ENCODE data around the gene TAP2.
"Not testable (repeated sequence)": the region's sequence is repeated elsewhere in the genome, so short reads cannot be mapped to it uniquely, and the experiment has no call there.

Gene TAP2

GRCh38 chr6:32836873-32837272 lies 1.7 kb downstream of the TAP2 start:
- DNase-seq (ENCODE audit: low read depth in 3 of 3, low spot score in 1 of 3): no peak

- no peak for DNase-seq (ENCODE audit: low read depth in 3 of 3, low spot score in 1 of 3)
These were observed 3.2 kb downstream of the TAP2 start for GRCh38 chr6:32835167-32835893.

GRCh38 chr6:32833664-32834063 lies 4.9 kb downstream of the TAP2 start:
- DNase-seq (ENCODE audit: low read depth in 3 of 3, low spot score in 1 of 3): no peak

GRCh38 chr6:32832535-32832934 lies 6.0 kb downstream of the TAP2 start:
- no peak for DNase-seq (ENCODE audit: low read depth in 3 of 3, low spot score in 1 of 3)

- DNase-seq (ENCODE audit: low read depth in 3 of 3, low spot score in 1 of 3): no peak
These were observed 7.6 kb downstream of the TAP2 start for GRCh38 chr6:32830936-32831335.

- no peak for DNase-seq (ENCODE audit: low read depth in 3 of 3, low spot score in 1 of 3)
These were observed 8.5 kb downstream of the TAP2 start for GRCh38 chr6:32830017-32830416.

GRCh38 chr6:32829495-32829894 lies 9.0 kb downstream of the TAP2 start:
- no peak for DNase-seq (ENCODE audit: low read depth in 3 of 3, low spot score in 1 of 3)

- no peak for DNase-seq (ENCODE audit: low read depth in 3 of 3, low spot score in 1 of 3)
These were observed 11.5 kb downstream of the TAP2 start for GRCh38 chr6:32827025-32827424.

- DNase-seq (ENCODE audit: low read depth in 3 of 3, low spot score in 1 of 3): no peak
These were observed 12.6 kb downstream of the TAP2 start for GRCh38 chr6:32825966-32826365.

- DNase-seq (ENCODE audit: low read depth in 3 of 3, low spot score in 1 of 3): no peak
These were observed 18.8 kb downstream of the TAP2 start for GRCh38 chr6:32819729-32820128.

- DNase-seq (ENCODE audit: low read depth in 3 of 3, low spot score in 1 of 3): no peak
These were observed 19.7 kb downstream of the TAP2 start for GRCh38 chr6:32818867-32819266.

GRCh38 chr6:32816746-32817204 lies 21.8 kb downstream of the TAP2 start, which contains the start of gene HLA-DOB:
Gene HLA-DOB (minus strand): TSS chr6:32817002. CDS start chr6:32816951, 51 bp downstream.
- DNase-seq (ENCODE audit: low read depth in 3 of 3, low spot score in 1 of 3): no peak

GRCh38 chr6:32815996-32816395 lies 22.5 kb downstream of the TAP2 start:
- DNase-seq (ENCODE audit: low read depth in 3 of 3, low spot score in 1 of 3): no peak

GRCh38 chr6:32815115-32815514 lies 23.4 kb downstream of the TAP2 start:
- DNase-seq (ENCODE audit: low read depth in 3 of 3, low spot score in 1 of 3): no peak

GRCh38 chr6:32814145-32814544 lies 24.4 kb downstream of the TAP2 start:
- no peak for DNase-seq (ENCODE audit: low read depth in 3 of 3, low spot score in 1 of 3)

- no peak for DNase-seq (ENCODE audit: low read depth in 3 of 3, low spot score in 1 of 3)
These were observed 29.4 kb downstream of the TAP2 start for GRCh38 chr6:32809171-32809570.

- DNase-seq (ENCODE audit: low read depth in 3 of 3, low spot score in 1 of 3): no peak
These were observed 31.4 kb downstream of the TAP2 start for GRCh38 chr6:32807020-32807580.

GRCh38 chr6:32805404-32805803 lies 33.1 kb downstream of the TAP2 start:
- not testable (repeated sequence) for DNase-seq (ENCODE audit: low read depth in 3 of 3, low spot score in 1 of 3)

GRCh38 chr6:32803416-32803815 lies 35.1 kb downstream of the TAP2 start:
- DNase-seq (ENCODE audit: low read depth in 3 of 3, low spot score in 1 of 3): no peak

GRCh38 chr6:32799740-32800139 lies 38.8 kb downstream of the TAP2 start:
- DNase-seq (ENCODE audit: low read depth in 3 of 3, low spot score in 1 of 3): no peak

- no peak for DNase-seq (ENCODE audit: low read depth in 3 of 3, low spot score in 1 of 3)
These were observed 39.4 kb downstream of the TAP2 start for GRCh38 chr6:32799168-32799567.

GRCh38 chr6:32796848-32797776 lies 41.4 kb downstream of the TAP2 start:
- peak; percentile 30 to 85 (median 60) for DNase-seq (ENCODE audit: low read depth in 3 of 3, low spot score in 1 of 3)

Measured in stimulated activated CD4-positive, alpha-beta T cell treated with anti-CD3 and anti-CD28 coated beads, TNF-alpha, amount 100 ng/mL, for 1 hour (primary cell).